ENCODE measurements around the gene CPB2. TPM values are rescaled to one million over a fixed set of nuclear protein-coding genes. Genes with fewer than 3 reads are reported as not detected.

Gene CPB2
- total and polyA plus RNA-seq, 2 of the 8 experiments (the other 6 are each of a cell fraction or from before 2014, with no cell fraction given): not detected

DNA sequence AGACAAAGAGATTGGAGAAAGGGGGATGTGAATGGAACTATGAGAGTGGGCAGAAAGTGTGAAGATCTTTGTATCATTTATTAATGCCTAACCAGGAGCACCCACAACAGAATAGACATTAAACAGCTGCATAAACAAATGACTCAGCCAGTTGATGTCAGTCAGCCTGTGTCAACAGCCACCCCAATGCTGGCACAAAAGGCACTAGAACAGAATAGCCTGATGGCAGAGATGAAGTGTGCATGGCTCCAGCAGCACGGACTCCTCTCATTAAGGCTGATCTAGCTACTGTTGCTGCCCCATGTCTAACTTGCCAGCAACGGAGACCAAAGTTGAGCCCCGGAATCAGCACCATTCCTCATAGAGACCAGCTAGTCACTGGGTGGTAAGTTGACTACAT, 7.8 kb downstream of the CPB2 start (continued):
- TF ChIP-seq, protein P1, sequence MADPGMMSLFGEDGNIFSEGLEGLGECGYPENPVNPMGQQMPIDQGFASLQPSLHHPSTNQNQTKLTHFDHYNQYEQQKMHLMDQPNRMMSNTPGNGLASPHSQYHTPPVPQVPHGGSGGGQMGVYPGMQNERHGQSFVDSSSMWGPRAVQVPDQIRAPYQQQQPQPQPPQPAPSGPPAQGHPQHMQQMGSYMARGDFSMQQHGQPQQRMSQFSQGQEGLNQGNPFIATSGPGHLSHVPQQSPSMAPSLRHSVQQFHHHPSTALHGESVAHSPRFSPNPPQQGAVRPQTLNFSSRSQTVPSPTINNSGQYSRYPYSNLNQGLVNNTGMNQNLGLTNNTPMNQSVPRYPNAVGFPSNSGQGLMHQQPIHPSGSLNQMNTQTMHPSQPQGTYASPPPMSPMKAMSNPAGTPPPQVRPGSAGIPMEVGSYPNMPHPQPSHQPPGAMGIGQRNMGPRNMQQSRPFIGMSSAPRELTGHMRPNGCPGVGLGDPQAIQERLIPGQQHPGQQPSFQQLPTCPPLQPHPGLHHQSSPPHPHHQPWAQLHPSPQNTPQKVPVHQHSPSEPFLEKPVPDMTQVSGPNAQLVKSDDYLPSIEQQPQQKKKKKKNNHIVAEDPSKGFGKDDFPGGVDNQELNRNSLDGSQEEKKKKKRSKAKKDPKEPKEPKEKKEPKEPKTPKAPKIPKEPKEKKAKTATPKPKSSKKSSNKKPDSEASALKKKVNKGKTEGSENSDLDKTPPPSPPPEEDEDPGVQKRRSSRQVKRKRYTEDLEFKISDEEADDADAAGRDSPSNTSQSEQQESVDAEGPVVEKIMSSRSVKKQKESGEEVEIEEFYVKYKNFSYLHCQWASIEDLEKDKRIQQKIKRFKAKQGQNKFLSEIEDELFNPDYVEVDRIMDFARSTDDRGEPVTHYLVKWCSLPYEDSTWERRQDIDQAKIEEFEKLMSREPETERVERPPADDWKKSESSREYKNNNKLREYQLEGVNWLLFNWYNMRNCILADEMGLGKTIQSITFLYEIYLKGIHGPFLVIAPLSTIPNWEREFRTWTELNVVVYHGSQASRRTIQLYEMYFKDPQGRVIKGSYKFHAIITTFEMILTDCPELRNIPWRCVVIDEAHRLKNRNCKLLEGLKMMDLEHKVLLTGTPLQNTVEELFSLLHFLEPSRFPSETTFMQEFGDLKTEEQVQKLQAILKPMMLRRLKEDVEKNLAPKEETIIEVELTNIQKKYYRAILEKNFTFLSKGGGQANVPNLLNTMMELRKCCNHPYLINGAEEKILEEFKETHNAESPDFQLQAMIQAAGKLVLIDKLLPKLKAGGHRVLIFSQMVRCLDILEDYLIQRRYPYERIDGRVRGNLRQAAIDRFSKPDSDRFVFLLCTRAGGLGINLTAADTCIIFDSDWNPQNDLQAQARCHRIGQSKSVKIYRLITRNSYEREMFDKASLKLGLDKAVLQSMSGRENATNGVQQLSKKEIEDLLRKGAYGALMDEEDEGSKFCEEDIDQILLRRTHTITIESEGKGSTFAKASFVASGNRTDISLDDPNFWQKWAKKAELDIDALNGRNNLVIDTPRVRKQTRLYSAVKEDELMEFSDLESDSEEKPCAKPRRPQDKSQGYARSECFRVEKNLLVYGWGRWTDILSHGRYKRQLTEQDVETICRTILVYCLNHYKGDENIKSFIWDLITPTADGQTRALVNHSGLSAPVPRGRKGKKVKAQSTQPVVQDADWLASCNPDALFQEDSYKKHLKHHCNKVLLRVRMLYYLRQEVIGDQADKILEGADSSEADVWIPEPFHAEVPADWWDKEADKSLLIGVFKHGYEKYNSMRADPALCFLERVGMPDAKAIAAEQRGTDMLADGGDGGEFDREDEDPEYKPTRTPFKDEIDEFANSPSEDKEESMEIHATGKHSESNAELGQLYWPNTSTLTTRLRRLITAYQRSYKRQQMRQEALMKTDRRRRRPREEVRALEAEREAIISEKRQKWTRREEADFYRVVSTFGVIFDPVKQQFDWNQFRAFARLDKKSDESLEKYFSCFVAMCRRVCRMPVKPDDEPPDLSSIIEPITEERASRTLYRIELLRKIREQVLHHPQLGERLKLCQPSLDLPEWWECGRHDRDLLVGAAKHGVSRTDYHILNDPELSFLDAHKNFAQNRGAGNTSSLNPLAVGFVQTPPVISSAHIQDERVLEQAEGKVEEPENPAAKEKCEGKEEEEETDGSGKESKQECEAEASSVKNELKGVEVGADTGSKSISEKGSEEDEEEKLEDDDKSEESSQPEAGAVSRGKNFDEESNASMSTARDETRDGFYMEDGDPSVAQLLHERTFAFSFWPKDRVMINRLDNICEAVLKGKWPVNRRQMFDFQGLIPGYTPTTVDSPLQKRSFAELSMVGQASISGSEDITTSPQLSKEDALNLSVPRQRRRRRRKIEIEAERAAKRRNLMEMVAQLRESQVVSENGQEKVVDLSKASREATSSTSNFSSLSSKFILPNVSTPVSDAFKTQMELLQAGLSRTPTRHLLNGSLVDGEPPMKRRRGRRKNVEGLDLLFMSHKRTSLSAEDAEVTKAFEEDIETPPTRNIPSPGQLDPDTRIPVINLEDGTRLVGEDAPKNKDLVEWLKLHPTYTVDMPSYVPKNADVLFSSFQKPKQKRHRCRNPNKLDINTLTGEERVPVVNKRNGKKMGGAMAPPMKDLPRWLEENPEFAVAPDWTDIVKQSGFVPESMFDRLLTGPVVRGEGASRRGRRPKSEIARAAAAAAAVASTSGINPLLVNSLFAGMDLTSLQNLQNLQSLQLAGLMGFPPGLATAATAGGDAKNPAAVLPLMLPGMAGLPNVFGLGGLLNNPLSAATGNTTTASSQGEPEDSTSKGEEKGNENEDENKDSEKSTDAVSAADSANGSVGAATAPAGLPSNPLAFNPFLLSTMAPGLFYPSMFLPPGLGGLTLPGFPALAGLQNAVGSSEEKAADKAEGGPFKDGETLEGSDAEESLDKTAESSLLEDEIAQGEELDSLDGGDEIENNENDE (IDR thresholded peaks at IDR 0.05; ENCODE audit: insufficient replicate concordance, low read length): no peak
- no peak for TF ChIP-seq CREB1 (IDR thresholded peaks at IDR 0.05)
- no peak for TF ChIP-seq EZH2 (IDR thresholded peaks at IDR 0.05; ENCODE audit: low read depth, low read length, severe bottlenecking)
- no peak for TF ChIP-seq ZNF274 (IDR thresholded peaks at IDR 0.05; ENCODE audit: borderline replicate concordance, extremely low read depth, low read length)
- TF ChIP-seq RNF2 (IDR thresholded peaks at IDR 0.05; ENCODE audit: borderline replicate concordance, low read depth, low read length, missing control alignments, poor library complexity, severe bottlenecking): no peak
- TF ChIP-seq, protein P2, sequence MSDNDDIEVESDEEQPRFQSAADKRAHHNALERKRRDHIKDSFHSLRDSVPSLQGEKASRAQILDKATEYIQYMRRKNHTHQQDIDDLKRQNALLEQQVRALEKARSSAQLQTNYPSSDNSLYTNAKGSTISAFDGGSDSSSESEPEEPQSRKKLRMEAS (IDR thresholded peaks at IDR 0.05): no peak
- TF ChIP-seq, protein P3, sequence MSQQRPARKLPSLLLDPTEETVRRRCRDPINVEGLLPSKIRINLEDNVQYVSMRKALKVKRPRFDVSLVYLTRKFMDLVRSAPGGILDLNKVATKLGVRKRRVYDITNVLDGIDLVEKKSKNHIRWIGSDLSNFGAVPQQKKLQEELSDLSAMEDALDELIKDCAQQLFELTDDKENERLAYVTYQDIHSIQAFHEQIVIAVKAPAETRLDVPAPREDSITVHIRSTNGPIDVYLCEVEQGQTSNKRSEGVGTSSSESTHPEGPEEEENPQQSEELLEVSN (IDR thresholded peaks at IDR 0.05): no peak
- no peak for TF ChIP-seq BCL11A (IDR thresholded peaks at IDR 0.05; ENCODE audit: low read depth in 2 of 2, low read length in 2 of 2)
- TF ChIP-seq FOSL1 (IDR thresholded peaks at IDR 0.05; ENCODE audit: insufficient read depth, low read depth, low read length): no peak

Measured in H1 (cell line).